Measurements from ENCODE around the gene MORC4.

The MORC4 gene

DNA sequence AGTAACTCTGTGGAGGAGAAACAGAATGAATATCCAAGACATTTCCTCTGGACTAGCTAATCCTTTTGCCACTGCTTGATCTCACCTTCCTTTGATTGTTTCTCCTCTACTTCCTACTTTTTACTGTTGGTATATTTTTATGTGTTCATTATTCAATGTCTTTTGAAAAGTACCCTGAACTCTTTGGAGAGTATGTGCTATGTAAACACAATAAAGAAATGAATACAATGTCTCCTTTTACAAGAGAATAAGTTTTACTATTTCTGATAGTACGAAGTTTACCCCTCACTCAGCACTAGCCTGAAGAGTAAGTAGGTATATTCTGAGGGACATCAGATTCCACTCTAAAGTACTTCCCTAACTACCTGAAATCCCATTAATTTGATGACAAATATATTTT, 59.9 kb downstream of the MORC4 start:
- Mint-ChIP-seq H3K27ac (no peak overlapping the region), H3K4me1 (no peaks in the 10 kb centered on the region), H3K36me3 (peaks cover 7 to 9% of the 10 kb centered on the region in 2 donors), H3K9me3 (no peaks in the 10 kb centered on the region), H3K27me3 (no peaks in the 10 kb centered on the region), H3K4me3 (no peak overlapping the region)
- DNase-seq = no peak
- ATAC-seq (replicated peaks) = no peak

DNA sequence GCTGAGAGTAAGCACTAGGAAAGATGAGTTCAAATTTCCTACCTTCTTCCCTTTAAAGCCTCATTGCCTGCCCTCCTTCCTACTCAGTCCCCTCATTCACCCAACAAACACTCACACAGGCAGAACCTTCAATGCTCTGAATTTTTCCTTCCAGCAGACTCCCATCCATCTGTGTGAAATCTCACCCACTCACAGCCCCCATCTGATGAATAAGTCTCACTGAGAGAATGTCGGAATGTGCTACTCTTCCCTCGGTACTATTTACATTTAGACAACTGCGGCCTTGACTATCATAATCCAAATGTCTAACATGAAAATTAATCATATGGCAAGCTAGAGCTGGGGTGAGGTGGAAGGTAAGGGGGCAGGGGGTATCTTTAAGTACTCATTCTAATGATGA, 60.4 kb downstream of the MORC4 start:
- H3K27me3 Mint-ChIP-seq = no peaks in the 10 kb centered on the region
- DNase-seq (no peak), ATAC-seq (replicated peaks) (no peak)
- no peak overlapping the region for H3K4me3 Mint-ChIP-seq
- no peaks in the 10 kb centered on the region for H3K4me1 Mint-ChIP-seq
- no peak overlapping the region for H3K27ac Mint-ChIP-seq
- no peaks in the 10 kb centered on the region for H3K9me3 Mint-ChIP-seq
- H3K36me3 Mint-ChIP-seq = peaks cover 7 to 9% of the 10 kb centered on the region in 2 donors

DNA sequence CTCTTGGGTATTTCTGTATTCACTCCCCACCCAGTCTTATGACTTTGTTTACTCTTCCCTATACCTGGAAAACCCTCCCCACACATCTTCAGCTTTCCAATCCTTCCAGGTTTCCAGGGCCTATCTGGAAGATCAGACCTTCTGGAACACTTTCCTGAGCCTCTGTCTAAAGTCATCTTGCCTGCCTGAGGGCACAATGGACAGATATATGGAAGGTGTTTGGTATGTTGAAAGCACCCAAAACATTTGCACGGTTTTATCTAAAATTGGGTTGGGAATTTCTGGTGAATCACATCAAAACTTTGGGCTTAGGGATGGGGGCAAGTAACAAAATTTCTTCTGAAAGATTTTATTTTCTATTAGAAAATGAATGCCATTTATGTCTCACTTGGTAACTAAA, 63.8 kb downstream of the MORC4 start:
- H3K27ac Mint-ChIP-seq = no peak overlapping the region
- H3K36me3 Mint-ChIP-seq = no peaks in the 10 kb centered on the region
- H3K4me1 Mint-ChIP-seq = no peaks in the 10 kb centered on the region
- no peaks in the 10 kb centered on the region for H3K27me3 Mint-ChIP-seq
- ATAC-seq (replicated peaks) = no peak
- no peak for DNase-seq
- no peak overlapping the region for H3K4me3 Mint-ChIP-seq
- H3K9me3 Mint-ChIP-seq = no peaks in the 10 kb centered on the region

DNA sequence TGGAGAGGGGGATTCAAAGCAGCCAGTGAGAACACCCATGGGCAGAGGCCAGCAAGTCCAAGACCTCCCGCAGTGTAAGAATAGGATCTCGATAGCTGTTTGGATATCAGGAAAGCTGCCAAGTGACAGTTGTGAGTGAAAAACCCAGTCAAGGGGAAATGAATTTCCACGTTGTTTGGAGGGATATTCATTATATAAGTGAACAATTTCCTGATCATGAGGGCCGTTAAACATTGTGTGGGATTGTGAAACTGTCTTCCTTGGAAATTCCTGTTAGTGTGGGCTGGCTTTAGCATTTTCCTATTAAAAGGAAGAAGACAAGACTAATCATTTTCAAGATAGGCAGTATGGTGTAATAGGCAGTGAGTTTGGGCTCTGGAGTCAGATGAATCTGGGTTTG, 64.8 kb downstream of the MORC4 start:
- H3K4me1 Mint-ChIP-seq = no peaks in the 10 kb centered on the region
- no peak overlapping the region for H3K27ac Mint-ChIP-seq
- no peaks in the 10 kb centered on the region for H3K9me3 Mint-ChIP-seq
- ATAC-seq (replicated peaks) (no peak), DNase-seq (no peak)
- no peaks in the 10 kb centered on the region for H3K36me3 Mint-ChIP-seq
- no peak overlapping the region for H3K4me3 Mint-ChIP-seq
- no peaks in the 10 kb centered on the region for H3K27me3 Mint-ChIP-seq

DNA sequence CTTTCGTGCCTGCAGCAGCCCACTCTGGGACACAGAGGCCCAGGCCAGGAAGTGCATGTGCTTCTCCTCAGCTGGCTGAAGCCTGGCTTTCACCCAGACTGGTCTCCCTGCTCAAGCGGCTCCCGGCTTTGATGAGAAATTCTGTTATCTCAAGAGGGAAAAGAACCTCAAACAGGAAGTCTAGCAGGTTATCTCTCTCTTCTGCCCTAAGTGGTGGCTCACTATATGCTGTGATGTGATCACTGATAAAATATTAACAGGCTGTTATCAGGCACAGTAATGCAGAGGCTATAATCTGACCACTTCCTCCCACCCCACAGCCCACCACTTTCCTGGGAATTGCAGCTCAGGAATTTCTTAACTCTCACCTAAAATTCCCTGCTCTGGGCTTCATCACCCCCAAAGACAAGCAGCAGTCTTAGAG, 66.5 kb downstream of the MORC4 start:
- Mint-ChIP-seq H3K27me3 (no peaks in the 10 kb centered on the region), H3K27ac (no peak overlapping the region), H3K36me3 (no peaks in the 10 kb centered on the region), H3K4me3 (no peak overlapping the region), H3K9me3 (no peaks in the 10 kb centered on the region), H3K4me1 (no peaks in the 10 kb centered on the region)
- ATAC-seq (replicated peaks) (no peak), DNase-seq (no peak)

DNA sequence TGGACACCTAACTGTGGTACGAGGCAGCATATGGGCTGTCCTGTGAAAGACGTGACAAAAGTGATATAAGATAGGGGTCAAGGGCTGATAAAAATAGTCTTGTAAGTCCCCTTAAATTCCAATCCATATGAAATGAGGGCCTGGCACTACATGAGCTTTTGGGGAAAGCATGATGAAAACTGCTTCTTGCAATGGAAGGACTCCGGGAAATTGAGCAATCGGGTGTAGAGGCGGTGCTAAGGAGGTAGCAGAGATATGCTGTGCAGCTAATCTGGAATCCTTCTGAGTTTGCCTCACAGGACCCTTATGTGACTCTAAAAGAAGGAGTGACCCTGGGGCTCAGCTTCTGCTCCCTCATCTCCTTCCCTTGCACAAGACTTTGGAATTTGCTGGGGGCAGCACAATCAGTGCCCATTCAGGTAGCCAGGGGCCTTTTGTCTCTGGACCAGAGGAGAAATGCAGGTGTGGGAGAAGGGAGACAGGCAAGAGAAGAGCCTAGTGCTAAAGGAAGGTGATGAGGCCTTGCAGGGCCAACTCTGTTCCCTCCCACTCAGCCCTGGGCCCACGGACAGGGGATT, 67.0 kb downstream of the MORC4 start:
- H3K4me3 Mint-ChIP-seq = no peak overlapping the region
- no peak overlapping the region for H3K27ac Mint-ChIP-seq
- DNase-seq = no peak
- no peaks in the 10 kb centered on the region for H3K27me3 Mint-ChIP-seq
- H3K9me3 Mint-ChIP-seq = no peaks in the 10 kb centered on the region
- H3K36me3 Mint-ChIP-seq = no peaks in the 10 kb centered on the region
- no peak for ATAC-seq (replicated peaks)
- H3K4me1 Mint-ChIP-seq = no peaks in the 10 kb centered on the region

DNA sequence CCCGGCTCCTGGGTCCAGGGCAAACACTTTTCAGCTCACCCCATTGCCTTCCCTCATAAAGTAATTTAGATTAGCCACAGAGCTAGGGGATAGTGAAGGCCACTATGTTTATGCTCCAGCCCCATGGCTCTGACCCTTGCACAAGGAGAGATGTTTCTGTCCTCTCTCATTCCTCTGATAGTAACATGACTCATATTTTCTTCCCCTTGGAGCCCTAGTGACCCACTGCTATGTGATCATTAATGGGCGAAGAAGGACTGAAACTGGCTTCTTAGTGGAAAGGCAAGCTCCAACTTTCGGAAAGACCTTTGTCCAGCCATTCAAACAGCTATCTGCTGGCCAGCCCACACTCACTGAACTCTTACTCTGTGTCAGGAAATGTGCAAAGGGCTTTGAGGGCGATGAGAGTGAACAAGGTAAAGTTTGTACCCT, 67.5 kb downstream of the MORC4 start:
- Mint-ChIP-seq H3K27me3 (no peaks in the 10 kb centered on the region), H3K36me3 (no peaks in the 10 kb centered on the region), H3K27ac (no peak overlapping the region), H3K4me3 (no peak overlapping the region), H3K9me3 (no peaks in the 10 kb centered on the region), H3K4me1 (no peaks in the 10 kb centered on the region)
- ATAC-seq (replicated peaks) (no peak), DNase-seq (no peak)

DNA sequence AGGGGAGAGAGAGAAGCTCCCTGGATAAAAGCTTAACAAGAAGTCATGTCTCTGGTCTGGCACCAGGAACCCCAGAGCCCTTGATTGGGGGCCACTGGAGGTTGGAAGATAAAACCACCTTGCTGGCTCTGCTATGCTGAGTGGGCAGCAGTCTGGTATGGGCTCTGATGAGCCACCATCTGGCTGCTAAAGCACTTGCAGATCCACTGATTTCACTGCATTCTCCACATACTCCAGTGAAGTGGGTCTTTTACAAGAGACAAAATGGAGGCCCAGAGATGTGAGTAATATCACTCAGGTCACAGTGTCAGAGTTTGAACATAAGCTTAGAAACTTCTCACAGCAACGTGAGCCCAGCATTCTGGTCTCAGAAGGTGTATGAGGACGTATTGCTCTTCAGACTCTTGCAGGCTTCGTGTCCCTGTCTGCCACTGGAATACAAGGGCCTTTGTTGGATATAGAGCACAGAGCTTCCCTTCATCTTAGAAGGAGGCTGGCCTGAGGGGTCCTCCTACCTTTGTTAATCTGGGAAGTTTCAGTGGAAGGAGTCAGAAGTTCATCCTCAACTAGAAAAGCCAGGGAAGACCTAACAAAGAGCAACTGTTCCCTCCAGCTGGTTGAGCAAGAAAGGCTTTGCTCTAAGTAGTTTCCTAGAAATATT, 68.1 kb downstream of the MORC4 start:
- H3K9me3 Mint-ChIP-seq = no peaks in the 10 kb centered on the region
- ATAC-seq (replicated peaks) = no peak
- no peak overlapping the region for H3K4me3 Mint-ChIP-seq
- no peak for DNase-seq
- H3K27ac Mint-ChIP-seq = no peak overlapping the region
- H3K27me3 Mint-ChIP-seq = no peaks in the 10 kb centered on the region
- H3K4me1 Mint-ChIP-seq = no peaks in the 10 kb centered on the region
- H3K36me3 Mint-ChIP-seq = no peaks in the 10 kb centered on the region

DNA sequence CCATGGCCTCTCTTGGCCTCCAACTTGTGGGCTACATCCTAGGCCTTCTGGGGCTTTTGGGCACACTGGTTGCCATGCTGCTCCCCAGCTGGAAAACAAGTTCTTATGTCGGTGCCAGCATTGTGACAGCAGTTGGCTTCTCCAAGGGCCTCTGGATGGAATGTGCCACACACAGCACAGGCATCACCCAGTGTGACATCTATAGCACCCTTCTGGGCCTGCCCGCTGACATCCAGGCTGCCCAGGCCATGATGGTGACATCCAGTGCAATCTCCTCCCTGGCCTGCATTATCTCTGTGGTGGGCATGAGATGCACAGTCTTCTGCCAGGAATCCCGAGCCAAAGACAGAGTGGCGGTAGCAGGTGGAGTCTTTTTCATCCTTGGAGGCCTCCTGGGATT, 71.8 kb downstream of the MORC4 start:
- Mint-ChIP-seq H3K36me3 (no peaks in the 10 kb centered on the region), H3K4me1 (no peaks in the 10 kb centered on the region), H3K27me3 (no peaks in the 10 kb centered on the region), H3K27ac (no peak overlapping the region), H3K4me3 (no peak overlapping the region), H3K9me3 (no peaks in the 10 kb centered on the region)
- ATAC-seq (replicated peaks) (no peak), DNase-seq (no peak)

DNA sequence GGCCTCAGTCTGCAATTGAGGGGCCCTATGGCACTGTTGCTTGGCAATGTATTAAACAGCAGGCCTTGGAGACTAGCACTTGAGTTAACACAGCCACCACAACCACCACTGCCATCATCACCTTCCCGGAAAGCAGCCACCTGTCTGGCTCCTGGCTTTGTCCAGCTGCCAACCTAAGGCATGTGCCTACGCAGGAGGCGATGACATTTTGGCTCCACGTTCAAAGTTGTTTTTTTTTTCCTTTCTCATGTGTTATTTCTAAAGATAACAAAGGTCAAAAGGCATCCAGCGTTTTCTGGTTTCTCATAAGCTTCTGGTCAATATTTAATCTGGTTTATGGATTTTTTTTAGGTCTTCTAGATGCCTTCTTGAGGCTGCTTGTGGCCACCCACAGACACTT, 72.3 kb downstream of the MORC4 start:
- no peak for DNase-seq
- Mint-ChIP-seq H3K36me3 (no peaks in the 10 kb centered on the region), H3K27ac (no peak overlapping the region), H3K4me1 (no peaks in the 10 kb centered on the region), H3K27me3 (no peaks in the 10 kb centered on the region), H3K4me3 (no peak overlapping the region), H3K9me3 (no peaks in the 10 kb centered on the region)
- no peak for ATAC-seq (replicated peaks)

DNA sequence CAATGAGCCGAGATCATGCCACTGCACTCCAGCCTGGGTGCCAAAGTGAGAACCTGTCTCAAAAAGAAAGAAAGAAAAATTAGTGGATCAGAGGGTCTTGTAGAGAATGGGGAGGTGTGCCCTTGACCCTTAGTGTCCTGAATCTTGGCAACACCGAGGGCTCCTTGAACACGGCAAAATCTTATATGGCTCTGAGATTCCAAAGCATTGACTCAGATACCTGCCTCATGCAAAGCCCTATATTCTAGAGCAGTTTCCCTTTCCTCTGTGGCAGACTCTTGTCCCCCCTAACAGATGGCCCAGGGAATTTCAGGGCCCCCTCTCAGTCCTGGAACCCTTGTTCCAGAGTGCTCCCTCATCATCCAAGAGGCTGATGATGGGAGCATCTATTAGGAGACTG, 73.0 kb downstream of the MORC4 start:
- no peaks in the 10 kb centered on the region for H3K36me3 Mint-ChIP-seq
- no peak overlapping the region for H3K4me3 Mint-ChIP-seq
- ATAC-seq (replicated peaks) = no peak
- H3K27ac Mint-ChIP-seq = no peak overlapping the region
- H3K9me3 Mint-ChIP-seq = no peaks in the 10 kb centered on the region
- H3K4me1 Mint-ChIP-seq = no peaks in the 10 kb centered on the region
- H3K27me3 Mint-ChIP-seq = no peaks in the 10 kb centered on the region
- no peak for DNase-seq

DNA sequence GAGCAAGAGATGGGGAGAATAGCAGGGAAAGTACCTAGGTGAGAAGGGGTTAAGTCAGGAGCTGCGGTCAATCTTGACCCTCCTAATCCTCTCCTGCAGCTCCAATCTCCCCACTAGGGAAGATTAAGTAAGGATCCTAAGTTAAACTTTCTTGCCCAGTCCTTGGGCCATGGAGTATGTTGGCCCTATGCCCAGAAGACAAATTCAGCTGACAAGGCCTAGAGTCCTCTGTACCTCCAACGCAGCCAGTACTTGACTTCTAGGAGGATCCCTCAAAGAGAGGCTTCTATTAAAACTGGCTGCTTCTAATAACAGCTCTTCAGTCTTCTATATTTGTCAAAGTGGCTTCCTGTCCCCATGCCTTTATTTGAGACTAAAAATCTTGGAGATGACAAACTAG, 78.4 kb downstream of the MORC4 start:
- no peaks in the 10 kb centered on the region for H3K4me1 Mint-ChIP-seq
- no peak overlapping the region for H3K4me3 Mint-ChIP-seq
- H3K9me3 Mint-ChIP-seq = no peaks in the 10 kb centered on the region
- H3K36me3 Mint-ChIP-seq = no peaks in the 10 kb centered on the region
- DNase-seq (no peak), ATAC-seq (replicated peaks) (no peak)
- H3K27me3 Mint-ChIP-seq = peaks cover 6 to 9% of the 10 kb centered on the region in 2 donors
- H3K27ac Mint-ChIP-seq = no peak overlapping the region

DNA sequence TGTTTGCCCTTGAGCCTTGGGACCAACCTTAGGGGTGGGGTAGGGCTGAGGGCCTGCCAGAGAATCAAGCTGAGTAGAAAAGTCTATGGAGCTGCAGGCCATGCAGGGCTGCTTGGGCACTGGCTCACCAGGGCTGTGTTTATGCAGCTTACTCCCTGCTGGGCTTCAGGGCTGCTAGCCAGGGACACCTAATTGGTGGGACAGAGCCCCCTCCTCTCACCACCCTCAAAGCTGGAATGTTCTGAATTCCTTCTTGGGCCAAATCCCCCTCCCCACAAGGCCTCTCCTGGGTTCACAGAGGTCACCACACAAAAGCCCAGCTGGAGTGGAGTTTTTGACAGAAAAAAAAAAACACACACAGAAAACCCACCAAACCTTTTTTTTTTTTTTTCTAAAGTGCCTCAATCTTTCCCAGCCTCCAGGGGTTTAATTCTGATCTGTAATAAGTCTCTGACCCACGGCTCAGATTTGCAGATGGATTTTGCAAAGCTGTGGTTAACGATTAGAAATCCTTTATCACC, 80.0 kb downstream of the MORC4 start, which contains the start of gene CLDN2:
CLDN2 (plus strand) TSS at position 471 of the 521 bp plus-strand sequence. CDS start 7,827 bp downstream, outside the sequence.
- ATAC-seq (replicated peaks) = no peak
- H3K9me3 Mint-ChIP-seq = no peaks in the 10 kb centered on the region
- no peak within 1 kb of the TSS for H3K27ac Mint-ChIP-seq
- DNase-seq = no peak
- H3K27me3 Mint-ChIP-seq = peaks cover 18% of the 10 kb centered on the region in 2 donors
- no peak within 1 kb of the TSS for H3K4me3 Mint-ChIP-seq
- H3K4me1 Mint-ChIP-seq = no peaks in the 10 kb centered on the region
- no peaks in the 10 kb centered on the region for H3K36me3 Mint-ChIP-seq

DNA sequence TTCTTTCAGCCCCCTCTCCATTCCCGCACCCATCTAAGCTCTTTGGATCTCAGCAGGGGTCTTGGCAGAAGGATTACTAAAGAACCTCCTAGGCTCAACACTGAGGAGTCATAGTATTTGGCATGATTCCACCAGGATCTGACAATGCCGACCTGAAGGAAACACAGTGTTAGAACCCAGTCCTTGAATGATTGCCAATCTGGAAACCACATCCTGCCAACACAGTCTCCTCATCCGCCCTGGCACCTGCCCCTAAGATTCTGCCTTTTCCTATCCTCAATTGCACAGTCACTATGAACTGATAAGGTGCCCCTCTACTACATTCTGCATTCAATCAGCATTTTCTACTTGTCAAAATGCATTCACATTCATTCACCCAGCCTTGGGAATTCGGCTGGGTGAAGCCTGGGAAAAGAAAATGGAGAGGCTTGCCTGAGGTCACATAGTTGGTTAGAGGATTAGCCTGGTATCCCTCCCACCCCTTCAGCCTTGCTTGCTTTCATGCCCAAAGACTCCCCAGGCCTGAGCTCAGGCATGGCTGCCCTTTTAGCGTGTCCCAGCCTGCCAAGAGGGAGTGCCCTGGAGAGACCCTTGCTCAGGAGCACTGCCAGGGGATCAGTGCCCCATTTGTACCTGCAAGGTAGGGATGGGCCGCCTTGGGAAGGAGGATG, 82.0 kb downstream of the MORC4 start:
- H3K27ac Mint-ChIP-seq = no peak overlapping the region
- no peaks in the 10 kb centered on the region for H3K9me3 Mint-ChIP-seq
- no peaks in the 10 kb centered on the region for H3K36me3 Mint-ChIP-seq
- peaks cover 18 to 21% of the 10 kb centered on the region in 2 donors for H3K27me3 Mint-ChIP-seq
- no peaks in the 10 kb centered on the region for H3K4me1 Mint-ChIP-seq
- DNase-seq (no peak), ATAC-seq (replicated peaks) (no peak)
- no peak overlapping the region for H3K4me3 Mint-ChIP-seq

DNA sequence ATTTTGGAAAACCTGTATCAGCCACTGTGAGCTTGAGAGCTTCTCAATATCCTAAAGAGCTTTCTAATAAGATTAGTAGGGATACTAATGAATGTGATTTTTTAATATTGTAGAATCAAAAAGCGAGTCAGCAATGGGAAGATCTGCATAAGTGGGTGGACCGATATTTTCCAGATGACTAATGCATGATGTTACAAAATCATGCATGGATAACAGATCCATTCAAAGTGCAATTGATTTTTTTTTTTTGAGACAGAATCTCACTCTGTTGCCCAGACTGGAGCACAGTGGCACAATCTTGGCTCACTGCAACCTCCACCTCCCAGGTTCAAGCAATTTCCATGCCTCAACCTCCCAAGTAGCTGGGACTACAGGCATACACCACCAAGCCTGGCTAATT, 87.1 kb downstream of the MORC4 start:
- peaks cover 18 to 29% of the 10 kb centered on the region in 2 donors for H3K27me3 Mint-ChIP-seq
- no peak for DNase-seq
- H3K4me3 Mint-ChIP-seq = no peak overlapping the region

More for the DNA sequence above, 87.1 kb downstream of the MORC4 start:
- H3K4me1 Mint-ChIP-seq = no peaks in the 10 kb centered on the region
- no peaks in the 10 kb centered on the region for H3K9me3 Mint-ChIP-seq
- no peak overlapping the region for H3K27ac Mint-ChIP-seq
- ATAC-seq (replicated peaks) = no peak
- no peaks in the 10 kb centered on the region for H3K36me3 Mint-ChIP-seq

All from stimulated activated naive B cell treated with anti-CD40 and anti-IgM and Interleukin-4, amounts not matched to agents 10 μg/mL and 1 μg/mL and 100 μg/mL, for 72 hours (primary cell).